Neural cell (in vitro differentiated cells): Measurements from ENCODE around the gene TENM3. TPM values are rescaled to one million over a fixed set of nuclear protein-coding genes. Genes with fewer than 3 reads are reported as not detected.

Experiments
- H2AFZ ChIP-seq: fragments of 200-600, 300-800 bp; sonication (generic), shearing (Covaris generic); 2 replicates; pipeline ENCODE4 v1.6.0; 2014; ENCODE audit warnings: low read depth, mild to moderate bottlenecking, antibody characterized with exemption, low read length, moderate library complexity
- H3F3A ChIP-seq: fragments of 200-600 bp; shearing (Covaris generic); 2 replicates; pipeline ENCODE4 v1.6.1; 2016; ENCODE audit warnings: mild to moderate bottlenecking, moderate library complexity, mixed read lengths, antibody characterized with exemption, low read length; ENCODE audit not compliant: insufficient read depth, poor library complexity, severe bottlenecking
- H3K27ac ChIP-seq: fragments of 200-600, 300-800 bp; sonication (generic), shearing (Covaris generic); 2 replicates; pipeline ENCODE4 v1.5.1; 2014; ENCODE audit warnings: mild to moderate bottlenecking, low read length, moderate library complexity
- H3K27me3 ChIP-seq: fragments of 300-800, 200-600 bp; sonication (generic), shearing (Covaris generic); 2 replicates; pipeline ENCODE4 v1.6.0; 2014; ENCODE audit warnings: mild to moderate bottlenecking, low read depth, low read length, moderate library complexity; ENCODE audit not compliant: insufficient read depth
- H3K36me3 ChIP-seq: fragments of 300-800, 200-600 bp; sonication (generic), shearing (Covaris generic); 2 replicates; pipeline ENCODE4 v1.5.1; 2014; ENCODE audit warnings: mild to moderate bottlenecking, antibody characterized with exemption, low read length, moderate library complexity; ENCODE audit not compliant: insufficient read depth
- H3K4me2 ChIP-seq: fragments of 300-800, 200-600 bp; sonication (generic), shearing (Covaris generic); 2 replicates; pipeline ENCODE4 v1.6.0; 2014; ENCODE audit warnings: mild to moderate bottlenecking, low read length
- H3K4me3 ChIP-seq: fragments of 300-800, 200-600 bp; sonication (generic), shearing (Covaris generic); 2 replicates; pipeline ENCODE4 v1.5.1; 2014; ENCODE audit warnings: mild to moderate bottlenecking, low read length, moderate library complexity
- H3K79me2 ChIP-seq: fragments of 200-600 bp; shearing (Covaris generic); replicated peaks from 2 replicates; pipeline ENCODE4 v1.6.0; 2014; ENCODE audit warnings: mild to moderate bottlenecking, low read length, moderate library complexity; ENCODE audit not compliant: insufficient read depth
- H3K9ac ChIP-seq: fragments of 300-800, 200-600 bp; sonication (generic), shearing (Covaris generic); 2 replicates; pipeline ENCODE4 v1.6.1; 2016; ENCODE audit warnings: mild to moderate bottlenecking, low read length, mixed read lengths
- H3K9me2 ChIP-seq: fragments of 200-600 bp; shearing (Covaris generic); 2 replicates; pipeline ENCODE4 v1.6.1; 2016; ENCODE audit warnings: mild to moderate bottlenecking, low read length, mixed read lengths; ENCODE audit not compliant: insufficient read depth
- H3K9me3 ChIP-seq: fragments of 200-600, 300-800 bp; sonication (generic), shearing (Covaris generic); 2 replicates; pipeline ENCODE4 v1.6.1; 2016; ENCODE audit warnings: mild to moderate bottlenecking, mixed run types, low read length, moderate library complexity, mixed read lengths
- H4K20me1 ChIP-seq: fragments of 200-600 bp; shearing (Covaris generic); 2 replicates; pipeline ENCODE4 v1.6.1; 2016; ENCODE audit warnings: mild to moderate bottlenecking, mixed run types; ENCODE audit not compliant: insufficient read depth
- CTCF ChIP-seq: fragments of 450-650 bp; IDR thresholded peaks from 2 replicates; pipeline ENCODE4 v1.5.1; 2014; ENCODE audit warnings: antibody characterized with exemption, mild to moderate bottlenecking, moderate library complexity; ENCODE audit not compliant: poor library complexity, severe bottlenecking
- EP300 ChIP-seq: fragments of 450-650 bp; conservative IDR thresholded peaks from 2 replicates; pipeline ENCODE4 v1.6.1; 2014; ENCODE audit warnings: antibody characterized with exemption, mild to moderate bottlenecking, moderate library complexity; ENCODE audit not compliant: poor library complexity, severe bottlenecking
- EZH2 ChIP-seq: fragments of 200-600, 300-800 bp; shearing (Covaris generic), sonication (generic); IDR thresholded peaks from 2 replicates; pipeline ENCODE4 v1.6.1; 2014; ENCODE audit warnings: antibody characterized with exemption, low read length, borderline replicate concordance, mild to moderate bottlenecking; ENCODE audit not compliant: insufficient read depth, poor library complexity, severe bottlenecking
- MXI1 ChIP-seq: fragments of 450-650 bp; conservative IDR thresholded peaks from 2 replicates; pipeline ENCODE4 v1.6.1; 2014; ENCODE audit warnings: antibody characterized with exemption, mild to moderate bottlenecking; ENCODE audit not compliant: poor library complexity, severe bottlenecking
- RAD21 ChIP-seq: fragments of 450-650 bp; conservative IDR thresholded peaks from 2 replicates; pipeline ENCODE4 v1.6.1; 2014; ENCODE audit warnings: antibody characterized with exemption, mild to moderate bottlenecking, moderate library complexity
- REST ChIP-seq: IDR thresholded peaks from 2 replicates; pipeline ENCODE4 v1.6.1; 2012; ENCODE audit warnings: borderline replicate concordance
- SMC3 ChIP-seq: fragments of 450-650 bp; conservative IDR thresholded peaks from 2 replicates; pipeline ENCODE4 v1.6.1; 2014; ENCODE audit warnings: antibody characterized with exemption, mild to moderate bottlenecking, moderate library complexity; ENCODE audit not compliant: poor library complexity
- TAF1 ChIP-seq: IDR thresholded peaks from 2 replicates; pipeline ENCODE4 v1.6.1; 2012; ENCODE audit warnings: low read depth
- polyA plus RNA-seq: library from polyadenylated mRNA; depleted of rRNA; stranded (reverse); fragments of >200 nt; gene quantifications from 2 replicates; pipeline ENCODE4 v1.2.3, GENCODE V29; 2014

The TENM3 gene
- polyA plus RNA-seq, 1 donor from 2014 or later, result 7.3 TPM

GRCh38 chr4:182286035-182286434, 42.8 kb downstream of the TENM3 start:
- Histone ChIP-seq H3K9me3 (no peaks in the 10 kb centered on the region), H4K20me1 (no peaks in the 10 kb centered on the region), H3F3A (no peaks in the 10 kb centered on the region), H3K27me3 (no peaks in the 10 kb centered on the region), H2AFZ (no peak overlapping the region), H3K9me2 (no peaks in the 10 kb centered on the region), H3K4me3 (no peak overlapping the region), H3K79me2 (no peaks in the 10 kb centered on the region), H3K27ac (no peak overlapping the region), H3K36me3 (no peaks in the 10 kb centered on the region), H3K9ac (no peak overlapping the region), H3K4me2 (no peak overlapping the region)
- TF ChIP-seq CTCF, result no peak
- TF ChIP-seq MXI1, result no peak
- no peak for TF ChIP-seq EP300
- no peak for TF ChIP-seq REST
- TF ChIP-seq EZH2, result no peak
- TF ChIP-seq SMC3, result no peak
- no peak for TF ChIP-seq TAF1

GRCh38 chr4:182286931-182287330, 43.7 kb downstream of the TENM3 start:
- no peaks in the 10 kb centered on the region for H4K20me1 ChIP-seq
- H3F3A ChIP-seq, result no peaks in the 10 kb centered on the region
- H3K79me2 ChIP-seq, result no peaks in the 10 kb centered on the region
- no peak overlapping the region for H2AFZ ChIP-seq
- H3K9me3 ChIP-seq, result no peaks in the 10 kb centered on the region
- TF ChIP-seq EZH2 (no peak), CTCF (no peak), RAD21 (no peak)
- H3K9ac ChIP-seq, result no peak overlapping the region
- no peaks in the 10 kb centered on the region for H3K9me2 ChIP-seq
- H3K4me2 ChIP-seq, result no peak overlapping the region
- H3K36me3 ChIP-seq, result no peaks in the 10 kb centered on the region
- H3K4me3 ChIP-seq, result no peak overlapping the region
- H3K27ac ChIP-seq, result no peak overlapping the region
- H3K27me3 ChIP-seq, result no peaks in the 10 kb centered on the region
